ENCODE results near the gene MPZL2. TPM values are rescaled to one million over a fixed set of nuclear protein-coding genes. Genes with fewer than 3 reads are reported as not detected.

Gene MPZL2
- total and polyA plus RNA-seq, 9 of the 15 experiments (the other 6 are each of a cell fraction or from before 2014, with no cell fraction given): 0.09 to 0.28 (median 0.18) TPM; not detected in 2

DNA sequence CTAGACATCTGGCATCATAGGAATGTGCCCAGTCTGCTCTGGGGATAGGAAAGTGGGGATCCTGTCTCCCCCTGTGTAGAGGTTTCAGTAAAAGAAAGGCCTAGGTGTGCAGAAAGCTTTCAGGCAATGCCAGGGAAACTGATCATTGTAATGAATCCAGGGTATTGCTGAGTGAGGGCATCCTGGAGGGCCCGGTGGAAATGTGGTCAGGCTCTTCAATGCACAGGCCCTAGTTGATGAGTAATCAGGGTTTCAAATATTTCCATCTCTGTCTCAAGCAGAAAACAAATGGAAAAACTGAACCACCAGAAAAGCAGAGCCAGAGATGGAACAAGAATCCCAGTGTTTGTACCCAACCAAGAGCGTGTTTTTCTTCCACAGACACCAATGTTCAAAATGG is 42.5 kb upstream of the MPZL2 start:
- ChIA-PET POLR2A (no interaction called here), CTCF (ENCODE audit: low intra/inter-chr PET ratio) (no interaction called here)
- intact Hi-C loops (cut with micrococcal nuclease): no loop called here
- Histone ChIP-seq H4K20me1 (replicated peaks; ENCODE audit: control insufficient read depth, insufficient read depth, low read length) (no peaks in the 10 kb centered on the region), H3K27me3 (ENCODE audit: control insufficient read depth in 2 of 2, insufficient read depth in 2 of 2, low read length in 2 of 2) (peaks cover 4 to 6% of the 10 kb centered on the region in 2 experiments; a peak in 3 of 5 replicates), H3K79me2 (ENCODE audit: control insufficient read depth, insufficient read depth, low read length) (no peaks in the 10 kb centered on the region), H3K27ac (ENCODE audit: extremely low read depth, low read depth, low read length) (no peak overlapping the region), H3K4me2 (ENCODE audit: insufficient read depth, low read length) (no peak overlapping the region), H3K9ac (ENCODE audit: insufficient read depth in 1 of 2, low read depth in 2 of 2, low read length in 2 of 2) (no peak overlapping the region), H2AFZ (ENCODE audit: low read depth, low read length) (no peak overlapping the region), H3K9me3 (replicated peaks; ENCODE audit: control insufficient read depth, insufficient read depth, low read depth, low read length) (no peaks in the 10 kb centered on the region), H3K4me1 (replicated peaks in 1 of 2; ENCODE audit: control insufficient read depth in 2 of 2, insufficient read depth in 2 of 2, low read length in 2 of 2) (peaks cover 0 to 8% of the 10 kb centered on the region in 2 experiments; a peak in 3 of 5 replicates), H3K4me3 (no peak overlapping the region), H3K36me3 (ENCODE audit: control insufficient read depth, insufficient read depth, low read length) (no peaks in the 10 kb centered on the region), H3K9me1 (ENCODE audit: control insufficient read depth, insufficient read depth, low read length) (no peaks in the 10 kb centered on the region)
- DNase-seq (ENCODE audit: extremely low read depth in 1 of 4, low spot score in 3 of 4) (no peak), FAIRE-seq (peak; percentile 11), ATAC-seq (no peak)
- no peak for TF ChIP-seq HDGF (IDR thresholded peaks at IDR 0.05)
- no peak for TF ChIP-seq ZNF830 (CRISPR knock-in tag; IDR thresholded peaks at IDR 0.05)
- TF ChIP-seq, protein P1, sequence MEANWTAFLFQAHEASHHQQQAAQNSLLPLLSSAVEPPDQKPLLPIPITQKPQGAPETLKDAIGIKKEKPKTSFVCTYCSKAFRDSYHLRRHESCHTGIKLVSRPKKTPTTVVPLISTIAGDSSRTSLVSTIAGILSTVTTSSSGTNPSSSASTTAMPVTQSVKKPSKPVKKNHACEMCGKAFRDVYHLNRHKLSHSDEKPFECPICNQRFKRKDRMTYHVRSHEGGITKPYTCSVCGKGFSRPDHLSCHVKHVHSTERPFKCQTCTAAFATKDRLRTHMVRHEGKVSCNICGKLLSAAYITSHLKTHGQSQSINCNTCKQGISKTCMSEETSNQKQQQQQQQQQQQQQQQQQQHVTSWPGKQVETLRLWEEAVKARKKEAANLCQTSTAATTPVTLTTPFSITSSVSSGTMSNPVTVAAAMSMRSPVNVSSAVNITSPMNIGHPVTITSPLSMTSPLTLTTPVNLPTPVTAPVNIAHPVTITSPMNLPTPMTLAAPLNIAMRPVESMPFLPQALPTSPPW (CRISPR knock-in tag; IDR thresholded peaks at IDR 0.05): no peak
- TF ChIP-seq MEF2A (IDR thresholded peaks at IDR 0.05; ENCODE audit: control insufficient read depth, low read depth, low read length): no peak
- TF ChIP-seq ZNF124 (CRISPR knock-in tag; IDR thresholded peaks at IDR 0.05): no peak
- TF ChIP-seq SMAD4 (CRISPR knock-in tag; conservative IDR thresholded peaks at IDR 0.05): no peak
- no peak for TF ChIP-seq CBX5 (IDR thresholded peaks at IDR 0.05; ENCODE audit: borderline replicate concordance, low read depth)
- no peak for TF ChIP-seq RAD51 (IDR thresholded peaks at IDR 0.05; ENCODE audit: borderline replicate concordance, low read depth)
- no peak for TF ChIP-seq ZNF766 (CRISPR knock-in tag; conservative IDR thresholded peaks at IDR 0.05)
- TF ChIP-seq TCF7 (IDR thresholded peaks at IDR 0.05; ENCODE audit: borderline replicate concordance): no peak
- TF ChIP-seq STAT5B (CRISPR knock-in tag; IDR thresholded peaks at IDR 0.05): no peak
- TF ChIP-seq BDP1 (IDR thresholded peaks at IDR 0.05; ENCODE audit: insufficient read depth, insufficient read length): no peak
- BruUV-seq (replicated peaks): no TSS peak
- WGBS (ENCODE audit: insufficient coverage, low coverage, missing lambda C conversion rate): 18% methylated on average over 2 of the region's 2 CpGs
- in situ Hi-C loops (cut with MboI): no loop called here

Data from K562 (cell line).